B cell (primary cell): ENCODE results near the gene NINJ2.

ENCODE experiments used
- CTCF ChIP-seq: fragments of 200-600 bp; IDR thresholded peaks from one replicate; pipeline ENCODE4 v1.8.0; 2022; ENCODE audit warnings: antibody characterized with exemption, mild to moderate bottlenecking
- EZH2 ChIP-seq: IDR thresholded peaks from 2 replicates; pipeline ENCODE4 v1.6.1; 2012; ENCODE audit warnings: borderline replicate concordance, low read depth, mild to moderate bottlenecking, moderate library complexity, low read length; ENCODE audit not compliant: insufficient read depth, poor library complexity, severe bottlenecking

GRCh38 chr12:601976-602699 lies 61.1 kb downstream of the NINJ2 start:
- TF ChIP-seq CTCF (no peak), EZH2 (no peak)
